ENCODE results near the gene RAPGEF5.

The RAPGEF5 gene

GRCh38 chr7:22213081-22213480 is 143.9 kb downstream of the RAPGEF5 start:
- DNase-seq = no peak

- no peak for DNase-seq
Measured at GRCh38 chr7:22210967-22211366, 146.0 kb downstream of the RAPGEF5 start.

GRCh38 chr7:22210355-22210754 is 146.6 kb downstream of the RAPGEF5 start:
- DNase-seq = no peak

GRCh38 chr7:22208799-22209198 is 148.2 kb downstream of the RAPGEF5 start:
- no peak for DNase-seq

- DNase-seq = no peak
Measured at GRCh38 chr7:22207724-22208225, 149.2 kb downstream of the RAPGEF5 start.

- no peak for DNase-seq
Measured at GRCh38 chr7:22205631-22206030, 151.3 kb downstream of the RAPGEF5 start.

GRCh38 chr7:22204312-22204711 is 152.6 kb downstream of the RAPGEF5 start:
- no peak for DNase-seq

- DNase-seq = no peak
Measured at GRCh38 chr7:22202141-22202540, 154.8 kb downstream of the RAPGEF5 start.

GRCh38 chr7:22201186-22201880 is 155.6 kb downstream of the RAPGEF5 start:
- DNase-seq = no peak

- no peak for DNase-seq
Measured at GRCh38 chr7:22200777-22201176, 156.2 kb downstream of the RAPGEF5 start.

- peak; percentile 30 for DNase-seq
Measured at GRCh38 chr7:22200238-22200637, 156.7 kb downstream of the RAPGEF5 start.

GRCh38 chr7:22197376-22197775 is 159.6 kb downstream of the RAPGEF5 start:
- no peak for DNase-seq

- no peak for DNase-seq
Measured at GRCh38 chr7:22196429-22196828, 160.5 kb downstream of the RAPGEF5 start.

- DNase-seq = no peak
Measured at GRCh38 chr7:22195397-22196172, 161.4 kb downstream of the RAPGEF5 start.

GRCh38 chr7:22194658-22195273 is 162.2 kb downstream of the RAPGEF5 start:
- no peak for DNase-seq

- DNase-seq = peak; percentile 70
Measured at GRCh38 chr7:22193450-22193983, 163.4 kb downstream of the RAPGEF5 start.

GRCh38 chr7:22192801-22193200 is 164.2 kb downstream of the RAPGEF5 start:
- no peak for DNase-seq

- DNase-seq = peak; percentile 89
Measured at GRCh38 chr7:22190736-22191135, 166.2 kb downstream of the RAPGEF5 start.

GRCh38 chr7:22189741-22190140 is 167.2 kb downstream of the RAPGEF5 start:
- no peak for DNase-seq

GRCh38 chr7:22189230-22189629 is 167.7 kb downstream of the RAPGEF5 start:
- no peak for DNase-seq

- DNase-seq = no peak
Measured at GRCh38 chr7:22187691-22188348, 169.1 kb downstream of the RAPGEF5 start.

- peak; percentile 22 for DNase-seq
Measured at GRCh38 chr7:22185559-22185958, 171.4 kb downstream of the RAPGEF5 start.

All from NCI-H524 treated with DMSO at 0.1 percent for 48 hours (cell line).